Gastrocnemius medialis (tissue), 4 donors: Measurements from ENCODE around the gene LSM14A. TPM values are rescaled to one million over a fixed set of nuclear protein-coding genes. Genes with fewer than 3 reads are reported as not detected.
"Not testable (repeated sequence)": the region's sequence is repeated elsewhere in the genome, so short reads cannot be mapped to it uniquely, and the experiment has no call there.

ENCODE experiments used
- ATAC-seq, 2 donors: fragments of 150-250 bp; one replicate each; pipeline ENCODE4 v1.9.1; 2016
- DNase-seq, 2 donors: peaks; one replicate each; pipeline ENCODE4 v3.0.0-alpha.2; 2019
- H3K27ac ChIP-seq, 4 donors: fragments of 200-600 bp; sonication (generic); 1 replicate in 1 of 4; 2 replicates in 3 of 4; pipeline ENCODE4 v1.5.1; 2016 to 2018; ENCODE audit warnings: mild to moderate bottlenecking in 2 of 4, moderate library complexity in 1 of 4
- H3K27me3 ChIP-seq, 3 donors: fragments of 200-600 bp; sonication (generic) in 2 of 3; 1 replicate in 1 of 3; 2 replicates in 2 of 3; pipeline versions ENCODE4 v1.5.1 to v1.6.0; 2016 to 2019; ENCODE audit warnings: mild to moderate bottlenecking in 1 of 3, moderate library complexity in 1 of 3
- H3K36me3 ChIP-seq, 2 donors: fragments of 200-600 bp; sonication (generic) in 1 of 2; one replicate each; pipeline ENCODE4 v1.5.1; 2017 to 2018
- H3K4me1 ChIP-seq, 2 donors: fragments of 200-600 bp; sonication (generic) in 1 of 2; one replicate each; pipeline ENCODE4 v1.5.1; 2016 to 2017; ENCODE audit warnings: mild to moderate bottlenecking in 2 of 2
- H3K4me3 ChIP-seq, 4 donors: fragments of 200-600 bp; sonication (generic) in 3 of 4; 1 replicate in 1 of 4; 2 replicates in 3 of 4; pipeline ENCODE4 v1.5.1; 2016 to 2019; ENCODE audit warnings: mild to moderate bottlenecking in 2 of 4
- H3K9me3 ChIP-seq, 3 donors: fragments of 200-600 bp; sonication (generic) in 2 of 3; 1 replicate in 1 of 3; 2 replicates in 2 of 3; pipeline ENCODE4 v1.5.1; 2016 to 2019
- POLR2A ChIP-seq, 2 donors: fragments of 450-650 bp; IDR thresholded peaks; one replicate each; pipeline ENCODE4 v1.6.1; 2017; ENCODE audit warnings: antibody characterized with exemption in 2 of 2, mild to moderate bottlenecking in 2 of 2, moderate library complexity in 2 of 2
- in situ Hi-C, 4 donors: fragments of 200-750 bp; cut with MboI; loops; one replicate each; pipeline versions ENCODE4 v1.15.0 to v1.8.0; 2017; ENCODE audit warnings: low sequenced_read_pairs in 4 of 4
- intact Hi-C: fragments of 100-400 bp; cut with DNase I; formaldehyde crosslinking; loops from one replicate; pipeline ENCODE4 v1.15.1; 2023; ENCODE audit warnings: low total_unique reads
- total RNA-seq, 4 donors: library from RNA; depleted of rRNA; stranded (reverse); fragments of >200 nt; gene quantifications; one replicate each; pipeline versions ENCODE4 v1.1.0 to v1.2.3, GENCODE V29; 2016
- TF ChIP-seq, protein P1 (sequence below), 5 experiments: fragments of 450-650 bp in 3 of 5; fragments of 200-600 bp in 2 of 5; sonication (generic) in 2 of 5; IDR thresholded peaks in 4 of 5; conservative IDR thresholded peaks in 1 of 5; 1 replicate in 4 of 5; 2 replicates in 1 of 5; pipeline ENCODE4 v1.5.1; 2016 to 2019; ENCODE audit warnings: antibody characterized with exemption in 5 of 5, mild to moderate bottlenecking in 3 of 5, moderate library complexity in 3 of 5

Gene LSM14A
- total RNA-seq, 4 donors from 2014 or later, result 104 to 120 (median 115) TPM

DNA sequence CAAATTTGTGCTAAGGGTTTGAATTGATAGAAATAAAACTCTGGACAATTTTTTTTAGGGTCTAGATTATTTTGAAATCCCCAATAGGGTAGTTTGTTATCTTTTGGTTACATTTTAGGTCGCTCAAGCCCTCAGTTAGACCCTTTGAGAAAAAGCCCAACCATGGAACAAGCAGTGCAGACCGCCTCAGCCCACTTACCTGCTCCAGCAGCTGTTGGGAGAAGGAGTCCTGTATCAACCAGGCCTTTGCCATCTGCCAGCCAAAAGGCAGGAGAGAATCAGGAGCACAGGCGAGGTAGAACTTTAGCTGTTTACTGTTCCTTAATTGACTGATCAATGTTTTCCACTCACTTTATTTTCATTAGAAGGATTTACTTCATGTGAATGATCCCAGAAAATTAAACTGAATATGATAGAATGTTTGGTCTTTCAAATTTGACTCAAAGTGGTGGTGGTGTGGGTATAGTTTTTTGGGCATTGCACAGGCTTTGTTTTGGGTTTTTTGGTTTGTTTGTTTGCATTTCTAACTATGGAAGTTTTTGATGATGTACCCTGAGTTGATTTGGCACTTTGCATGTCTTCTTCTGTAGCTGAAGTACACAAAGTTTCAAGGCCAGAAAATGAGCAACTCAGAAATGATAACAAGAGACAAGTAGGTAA lies 42.8 kb downstream of the LSM14A start:
- TF ChIP-seq, protein P1, sequence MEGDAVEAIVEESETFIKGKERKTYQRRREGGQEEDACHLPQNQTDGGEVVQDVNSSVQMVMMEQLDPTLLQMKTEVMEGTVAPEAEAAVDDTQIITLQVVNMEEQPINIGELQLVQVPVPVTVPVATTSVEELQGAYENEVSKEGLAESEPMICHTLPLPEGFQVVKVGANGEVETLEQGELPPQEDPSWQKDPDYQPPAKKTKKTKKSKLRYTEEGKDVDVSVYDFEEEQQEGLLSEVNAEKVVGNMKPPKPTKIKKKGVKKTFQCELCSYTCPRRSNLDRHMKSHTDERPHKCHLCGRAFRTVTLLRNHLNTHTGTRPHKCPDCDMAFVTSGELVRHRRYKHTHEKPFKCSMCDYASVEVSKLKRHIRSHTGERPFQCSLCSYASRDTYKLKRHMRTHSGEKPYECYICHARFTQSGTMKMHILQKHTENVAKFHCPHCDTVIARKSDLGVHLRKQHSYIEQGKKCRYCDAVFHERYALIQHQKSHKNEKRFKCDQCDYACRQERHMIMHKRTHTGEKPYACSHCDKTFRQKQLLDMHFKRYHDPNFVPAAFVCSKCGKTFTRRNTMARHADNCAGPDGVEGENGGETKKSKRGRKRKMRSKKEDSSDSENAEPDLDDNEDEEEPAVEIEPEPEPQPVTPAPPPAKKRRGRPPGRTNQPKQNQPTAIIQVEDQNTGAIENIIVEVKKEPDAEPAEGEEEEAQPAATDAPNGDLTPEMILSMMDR (IDR thresholded peaks at IDR 0.05 in 4 of 5, conservative IDR thresholded peaks at IDR 0.05 in 1 of 5), result no peak
- TF ChIP-seq POLR2A (IDR thresholded peaks at IDR 0.05), result no peak
- H3K36me3 ChIP-seq, result peaks cover 0 to 51% of the 10 kb centered on the region in 2 donors
- intact Hi-C loops, result loop anchor here (5.0 kb wide), 1 partner anchor 38 kb away; no protein-coding TSS in a partner anchor

DNA sequence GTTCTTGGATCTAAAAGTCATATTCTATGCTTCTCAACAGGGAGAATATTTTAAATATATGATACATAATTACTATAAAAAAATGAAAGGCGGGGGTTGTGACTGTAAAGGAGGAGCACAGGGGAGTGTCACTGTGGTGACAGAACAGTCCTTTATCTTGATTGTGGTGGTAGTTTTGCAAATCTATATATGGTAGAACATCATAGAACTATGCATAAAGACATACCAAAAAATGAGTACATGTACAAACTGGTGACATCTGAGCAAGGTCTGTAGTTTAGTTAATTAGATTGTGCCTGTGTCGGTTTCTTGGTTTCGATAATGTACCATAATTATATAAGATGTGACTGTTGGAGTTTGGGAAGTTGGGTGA lies 43.3 kb downstream of the LSM14A start:
- ATAC-seq (no peak), DNase-seq (no peak)
- Histone ChIP-seq H3K27ac (no peak overlapping the region), H3K4me1 (peaks cover 9% of the 10 kb centered on the region in 2 donors), H3K9me3 (no peaks in the 10 kb centered on the region), H3K36me3 (peaks cover 0 to 48% of the 10 kb centered on the region in 2 donors), H3K4me3 (no peak overlapping the region), H3K27me3 (no peaks in the 10 kb centered on the region)
- intact Hi-C loops, result loop anchor here (5.0 kb wide), 1 partner anchor 38 kb away; no protein-coding TSS in a partner anchor
- in situ Hi-C loops, result no loop called here
- TF ChIP-seq, protein P1 (IDR thresholded peaks at IDR 0.05 in 4 of 5, conservative IDR thresholded peaks at IDR 0.05 in 1 of 5), result no peak
- no peak for TF ChIP-seq POLR2A (IDR thresholded peaks at IDR 0.05)

More for the DNA sequence above, 42.8 kb downstream of the LSM14A start:
- Histone ChIP-seq H3K27me3 (no peaks in the 10 kb centered on the region), H3K9me3 (no peaks in the 10 kb centered on the region), H3K4me1 (peaks cover 9% of the 10 kb centered on the region in 2 donors), H3K27ac (no peak overlapping the region), H3K4me3 (no peak overlapping the region)
- in situ Hi-C loops, result no loop called here
- ATAC-seq, result no peak
- DNase-seq, result no peak

DNA sequence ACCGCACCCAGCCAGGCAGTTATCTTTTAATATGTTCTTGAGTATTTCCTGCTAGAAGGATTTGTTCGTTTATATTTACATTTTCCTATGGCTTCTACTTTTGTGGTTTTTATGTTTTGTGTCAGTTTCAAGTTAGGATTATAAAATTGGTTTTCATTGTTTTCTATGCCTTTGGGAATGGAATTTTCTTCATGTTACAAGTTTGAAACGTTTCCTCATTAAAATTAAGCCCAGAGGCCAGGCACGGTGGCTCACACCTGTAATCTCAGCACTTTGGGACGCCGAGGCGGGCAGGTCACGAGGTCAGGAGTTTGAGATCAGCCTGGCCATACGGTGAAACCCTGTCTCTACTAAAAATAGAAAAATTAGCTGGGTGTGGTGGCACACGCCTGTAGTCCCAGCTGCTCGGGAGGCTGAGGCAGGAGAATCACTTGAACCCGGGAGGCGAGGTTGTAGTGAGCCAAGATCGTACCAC lies 44.5 kb downstream of the LSM14A start:
- not testable (repeated sequence) for ATAC-seq
- intact Hi-C loops, result loop anchor here (5.0 kb wide), 1 partner anchor 39 kb away; no protein-coding TSS in a partner anchor

DNA sequence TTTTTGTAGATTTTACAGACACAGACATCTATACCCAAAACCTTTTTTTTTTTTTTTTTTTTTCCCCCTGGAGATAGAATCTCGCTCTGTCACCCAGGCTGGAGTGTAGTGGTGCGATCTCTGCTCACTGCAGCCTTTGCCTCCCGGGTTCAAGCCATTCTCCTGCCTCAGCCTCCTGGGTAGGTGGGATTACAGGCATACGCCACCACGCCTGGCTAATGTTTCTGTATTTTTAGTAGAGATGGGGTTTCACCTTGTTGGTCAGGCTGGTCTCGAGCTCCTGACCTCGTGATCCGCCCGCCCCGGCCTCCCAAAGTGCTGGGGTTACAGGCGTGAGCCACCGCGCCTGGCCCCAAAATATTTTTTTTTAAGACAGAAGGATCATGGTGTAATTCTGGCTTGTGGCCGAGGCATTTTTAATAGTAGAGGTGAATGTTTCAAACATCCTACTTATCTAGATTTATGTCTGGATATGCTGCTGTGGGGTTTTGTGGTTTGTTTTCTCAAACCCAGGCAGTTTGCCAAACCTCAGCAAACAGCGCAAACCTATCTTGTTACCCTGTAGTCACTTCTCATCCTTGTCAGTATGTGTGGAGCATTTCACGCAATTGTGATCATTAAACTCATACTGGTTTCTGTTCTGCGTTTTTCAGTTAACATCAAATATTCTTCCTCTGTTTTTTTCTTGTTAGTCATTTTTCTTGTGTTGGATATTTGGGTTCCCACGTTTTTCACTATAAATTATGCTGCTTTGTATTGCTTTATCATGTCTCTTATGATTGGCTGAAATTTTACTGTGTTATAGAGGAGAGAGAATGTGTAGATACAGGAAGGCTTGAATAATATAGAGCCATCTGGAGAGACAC lies 45.9 kb downstream of the LSM14A start:
- Histone ChIP-seq H3K36me3 (peaks cover 3 to 52% of the 10 kb centered on the region in 2 donors), H3K4me1 (peaks cover 9% of the 10 kb centered on the region in 2 donors), H3K27ac (peak overlapping the region; percentile 31 to 56 (median 46)), H3K27me3 (no peaks in the 10 kb centered on the region), H3K9me3 (no peaks in the 10 kb centered on the region), H3K4me3 (no peak overlapping the region)
- DNase-seq (peak; percentile 19 to 57), ATAC-seq (peak in 1 of 2 donors; percentile 87)
- intact Hi-C loops (loop anchor here (5.0 kb wide), 1 partner anchor 41 kb away; no protein-coding TSS in a partner anchor), in situ Hi-C loops (no loop called here)
- TF ChIP-seq POLR2A (IDR thresholded peaks at IDR 0.05), result no peak
- TF ChIP-seq, protein P1 (IDR thresholded peaks at IDR 0.05 in 4 of 5, conservative IDR thresholded peaks at IDR 0.05 in 1 of 5), result no peak

More for the DNA sequence above, 44.5 kb downstream of the LSM14A start:
- H3K4me3 ChIP-seq, H3K9me3 ChIP-seq, H3K27me3 ChIP-seq, in situ Hi-C loops, H3K27ac ChIP-seq, H3K4me1 ChIP-seq, DNase-seq: not testable (repeated sequence)
- H3K36me3 ChIP-seq, result peaks cover 0 to 46% of the 10 kb centered on the region in 2 donors

DNA sequence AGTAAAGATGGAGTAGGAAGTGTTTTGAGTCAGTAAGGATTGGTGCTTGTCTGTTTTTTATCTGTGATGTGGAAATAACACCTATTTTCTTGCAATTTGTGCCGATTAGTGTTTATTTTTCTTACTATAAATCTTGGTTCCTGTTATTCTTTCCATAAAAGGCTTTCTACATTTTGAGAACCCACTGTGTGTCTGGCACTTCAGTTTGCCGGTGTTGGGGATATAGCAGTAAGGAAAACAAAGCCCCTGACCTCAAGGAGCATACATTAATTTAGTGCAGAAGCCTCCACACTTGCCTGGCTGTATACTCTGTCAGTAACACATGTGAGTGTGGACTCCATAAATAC lies 46.5 kb downstream of the LSM14A start:
- Histone ChIP-seq H3K27ac (peak overlapping the region; percentile 31 to 56 (median 46)), H3K4me1 (peaks cover 9% of the 10 kb centered on the region in 2 donors), H3K36me3 (peaks cover 3 to 54% of the 10 kb centered on the region in 2 donors), H3K4me3 (no peak overlapping the region), H3K27me3 (no peaks in the 10 kb centered on the region), H3K9me3 (no peaks in the 10 kb centered on the region)
- ATAC-seq, result no peak
- DNase-seq, result no peak
- no peak for TF ChIP-seq POLR2A (IDR thresholded peaks at IDR 0.05)
- TF ChIP-seq, protein P1 (IDR thresholded peaks at IDR 0.05 in 4 of 5, conservative IDR thresholded peaks at IDR 0.05 in 1 of 5), result no peak
- in situ Hi-C loops (no loop called here), intact Hi-C loops (loop anchor here (5.0 kb wide), 1 partner anchor 41 kb away; no protein-coding TSS in a partner anchor)
